ENCODE results near the gene GPR132.

- TF ChIP-seq, protein P1, sequence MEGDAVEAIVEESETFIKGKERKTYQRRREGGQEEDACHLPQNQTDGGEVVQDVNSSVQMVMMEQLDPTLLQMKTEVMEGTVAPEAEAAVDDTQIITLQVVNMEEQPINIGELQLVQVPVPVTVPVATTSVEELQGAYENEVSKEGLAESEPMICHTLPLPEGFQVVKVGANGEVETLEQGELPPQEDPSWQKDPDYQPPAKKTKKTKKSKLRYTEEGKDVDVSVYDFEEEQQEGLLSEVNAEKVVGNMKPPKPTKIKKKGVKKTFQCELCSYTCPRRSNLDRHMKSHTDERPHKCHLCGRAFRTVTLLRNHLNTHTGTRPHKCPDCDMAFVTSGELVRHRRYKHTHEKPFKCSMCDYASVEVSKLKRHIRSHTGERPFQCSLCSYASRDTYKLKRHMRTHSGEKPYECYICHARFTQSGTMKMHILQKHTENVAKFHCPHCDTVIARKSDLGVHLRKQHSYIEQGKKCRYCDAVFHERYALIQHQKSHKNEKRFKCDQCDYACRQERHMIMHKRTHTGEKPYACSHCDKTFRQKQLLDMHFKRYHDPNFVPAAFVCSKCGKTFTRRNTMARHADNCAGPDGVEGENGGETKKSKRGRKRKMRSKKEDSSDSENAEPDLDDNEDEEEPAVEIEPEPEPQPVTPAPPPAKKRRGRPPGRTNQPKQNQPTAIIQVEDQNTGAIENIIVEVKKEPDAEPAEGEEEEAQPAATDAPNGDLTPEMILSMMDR (IDR thresholded peaks at IDR 0.05; ENCODE audit: poor library complexity, severe bottlenecking), result no peak
- TF ChIP-seq REST (IDR thresholded peaks at IDR 0.05; ENCODE audit: borderline replicate concordance) (no peak), POLR2AphosphoS5 (IDR thresholded peaks at IDR 0.05) (no peak), EZH2 (IDR thresholded peaks at IDR 0.05; ENCODE audit: borderline replicate concordance, insufficient read depth, low read length, poor library complexity, severe bottlenecking) (no peak), SMC3 (conservative IDR thresholded peaks at IDR 0.05; ENCODE audit: poor library complexity) (no peak), EP300 (conservative IDR thresholded peaks at IDR 0.05; ENCODE audit: poor library complexity, severe bottlenecking) (no peak), RAD21 (conservative IDR thresholded peaks at IDR 0.05) (no peak)
Observed at GRCh38 chr14:105107781-105108515, 42.7 kb upstream of the GPR132 start.
